AG08395 (cell line): ENCODE data around the gene CCM2L.
A peak's percentile ranks its signal among the peaks of the same experiment; 100 is the strongest.

Source experiments
- DNase-seq: peaks from one replicate; pipeline ENCODE4 v3.0.0; 2012; ENCODE audit warnings: mixed read lengths, low spot score

The CCM2L gene

GRCh38 chr20:32010101-32010500 lies at the start of gene CCM2L:
Gene CCM2L, plus strand, starts transcription at chr20:32010438. Its CDS starts 17 bp downstream, at chr20:32010455.
- no peak for DNase-seq

- DNase-seq, result no peak
These were observed 47.5 kb upstream of the CCM2L start for GRCh38 chr20:31962761-31963160.

GRCh38 chr20:31963889-31964288 lies 46.3 kb upstream of the CCM2L start:
- no peak for DNase-seq

GRCh38 chr20:31966991-31967655 lies 43.1 kb upstream of the CCM2L start:
- no peak for DNase-seq

- no peak for DNase-seq
These were observed 42.4 kb upstream of the CCM2L start, which contains the start of gene XKR7 for GRCh38 chr20:31967830-31968249. Gene XKR7, plus strand, starts transcription at chr20:31968151. Its CDS starts 25 bp downstream, at chr20:31968176.

- peak; percentile 91 for DNase-seq
These were observed 41.7 kb upstream of the CCM2L start for GRCh38 chr20:31968291-31969126.

- DNase-seq, result no peak
These were observed 40.2 kb upstream of the CCM2L start for GRCh38 chr20:31969991-31970390.

GRCh38 chr20:31972471-31973021 lies 37.7 kb upstream of the CCM2L start:
- no peak for DNase-seq

- DNase-seq, result no peak
These were observed 35.9 kb upstream of the CCM2L start for GRCh38 chr20:31974296-31974695.

GRCh38 chr20:31974951-31975487 lies 35.2 kb upstream of the CCM2L start:
- DNase-seq, result no peak

GRCh38 chr20:31975874-31976273 lies 34.4 kb upstream of the CCM2L start:
- DNase-seq, result no peak

GRCh38 chr20:31977080-31977479 lies 33.2 kb upstream of the CCM2L start:
- DNase-seq, result no peak

GRCh38 chr20:31979713-31980426 lies 30.4 kb upstream of the CCM2L start:
- no peak for DNase-seq

- DNase-seq, result no peak
These were observed 28.5 kb upstream of the CCM2L start for GRCh38 chr20:31981784-31982183.

- no peak for DNase-seq
These were observed 25.2 kb upstream of the CCM2L start for GRCh38 chr20:31984981-31985471.

- no peak for DNase-seq
These were observed 22.5 kb upstream of the CCM2L start for GRCh38 chr20:31987744-31988143.

- DNase-seq, result no peak
These were observed 21.7 kb upstream of the CCM2L start for GRCh38 chr20:31988430-31989015.

- DNase-seq, result no peak
These were observed 21.1 kb upstream of the CCM2L start for GRCh38 chr20:31989030-31989645.

GRCh38 chr20:31990641-31991338 lies 19.4 kb upstream of the CCM2L start:
- DNase-seq, result no peak

GRCh38 chr20:31991339-31991705 lies 18.9 kb upstream of the CCM2L start:
- DNase-seq, result no peak
